Renal pelvis (tissue), 12 donors: ENCODE results near the gene MTG2. TPM values are rescaled to one million over a fixed set of nuclear protein-coding genes. Genes with fewer than 3 reads are reported as not detected.

Experiments used
- DNase-seq: peaks from one replicate; pipeline ENCODE4 v3.0.0-alpha.2; 2013
- long read RNA-seq, 16 experiments: transcript quantifications; one replicate each; lab custom pipeline, GENCODE V29; 2026
- polyA plus RNA-seq, 3 donors: library from polyadenylated mRNA; unstranded; fragments of 120-200 nt; gene quantifications; one replicate each; pipeline ENCODE4 v1.2.1, GENCODE V29; 2013; ENCODE audit not compliant: insufficient read length in 3 of 3

The MTG2 gene
- 10 to 100 TPM; 32.2 to 45.6 (median 37.1) TPM for polyA plus RNA-seq
- long read RNA-seq, donor 1, transcript MTG2-210 (2 exons, 590 nt), result major isoform, 6 of 13 reads
- long read RNA-seq, donor 1, partial matches to known transcripts, result 6 of 13 reads
- long read RNA-seq, donor 1, other reads (novel, unspliced or antisense), result 0 of 13 reads
- long read RNA-seq, donor 2, transcript MTG2-201 (7 exons, 2,929 nt), result major isoform, 5 of 9 reads
- long read RNA-seq, donor 2, partial matches to known transcripts, result 0 of 9 reads
- long read RNA-seq, donor 2, other reads (novel, unspliced or antisense), result 0 of 9 reads
- long read RNA-seq, donor 3, transcript MTG2-210 (2 exons, 590 nt), result major isoform, 8 of 9 reads
- long read RNA-seq, donor 3, partial matches to known transcripts, result 0 of 9 reads
- long read RNA-seq, donor 3, other reads (novel, unspliced or antisense), result 0 of 9 reads
- long read RNA-seq, donor 4, transcript MTG2-210 (2 exons, 590 nt), result major isoform, 5 of 6 reads
- long read RNA-seq, donor 4, partial matches to known transcripts, result 0 of 6 reads
- long read RNA-seq, donor 4, other reads (novel, unspliced or antisense), result 0 of 6 reads
- long read RNA-seq, donor 5, partial matches to known transcripts, result 0 of 3 reads
- long read RNA-seq, donor 5, other reads (novel, unspliced or antisense), result 0 of 3 reads
- long read RNA-seq, donor 6, partial matches to known transcripts, result 0 of 5 reads
- long read RNA-seq, donor 6, other reads (novel, unspliced or antisense), result 0 of 5 reads
- long read RNA-seq, donor 7, transcript MTG2-210 (2 exons, 590 nt), result major isoform, 9 of 17 reads
- long read RNA-seq, donor 7, partial matches to known transcripts, result 5 of 17 reads
- long read RNA-seq, donor 7, other reads (novel, unspliced or antisense), result 0 of 17 reads
- long read RNA-seq, donor 8, transcript MTG2-210 (2 exons, 590 nt), result major isoform, 5 of 7 reads
- long read RNA-seq, donor 8, partial matches to known transcripts, result 0 of 7 reads
- long read RNA-seq, donor 8, other reads (novel, unspliced or antisense), result 0 of 7 reads
- long read RNA-seq, donor 9, transcript MTG2-210 (2 exons, 590 nt), result minor isoform, 8 of 26 reads
- long read RNA-seq, donor 9, transcript MTG2-201 (7 exons, 2,929 nt), result major isoform, 9 of 26 reads
- long read RNA-seq, donor 9, partial matches to known transcripts, result 9 of 26 reads
- long read RNA-seq, donor 9, other reads (novel, unspliced or antisense), result 0 of 26 reads
- long read RNA-seq, donor 10, transcript MTG2-210 (2 exons, 590 nt), result major isoform, 10 of 11 reads
- long read RNA-seq, donor 10, partial matches to known transcripts, result 0 of 11 reads
- long read RNA-seq, donor 10, other reads (novel, unspliced or antisense), result 0 of 11 reads
- long read RNA-seq, donor 11, partial matches to known transcripts, result 0 of 4 reads
- long read RNA-seq, donor 11, other reads (novel, unspliced or antisense), result 0 of 4 reads
- long read RNA-seq, donor 12, transcript MTG2-210 (2 exons, 590 nt), result major isoform, 9 of 15 reads
- long read RNA-seq, donor 12, transcript MTG2-201 (7 exons, 2,929 nt), result minor isoform, 5 of 15 reads
- long read RNA-seq, donor 12, partial matches to known transcripts, result 0 of 15 reads
- long read RNA-seq, donor 12, other reads (novel, unspliced or antisense), result 0 of 15 reads
- long read RNA-seq, donor 13, partial matches to known transcripts, result 0 of 3 reads
- long read RNA-seq, donor 13, other reads (novel, unspliced or antisense), result 0 of 3 reads
- long read RNA-seq, donor 14, transcript MTG2-210 (2 exons, 590 nt), result major isoform, 5 of 9 reads
- long read RNA-seq, donor 14, partial matches to known transcripts, result 0 of 9 reads
- long read RNA-seq, donor 14, other reads (novel, unspliced or antisense), result 0 of 9 reads
- long read RNA-seq, donor 15, transcript MTG2-210 (2 exons, 590 nt), result major isoform, 10 of 13 reads
- long read RNA-seq, donor 15, partial matches to known transcripts, result 0 of 13 reads
- long read RNA-seq, donor 15, other reads (novel, unspliced or antisense), result 0 of 13 reads
- long read RNA-seq, donor 16, transcript MTG2-210 (2 exons, 590 nt), result major isoform, 11 of 13 reads
- long read RNA-seq, donor 16, partial matches to known transcripts, result 0 of 13 reads
- long read RNA-seq, donor 16, other reads (novel, unspliced or antisense), result 0 of 13 reads

- peak; percentile 96 for DNase-seq
Observed at GRCh38 chr20:62182469-62183425, at the start of gene MTG2. MTG2 (plus strand) TSS chr20:62183028; CDS start chr20:62193421, 10,393 bp downstream.

GRCh38 chr20:62133051-62133845, 49.6 kb upstream of the MTG2 start:
- DNase-seq, result no peak

- no peak for DNase-seq
Observed at GRCh38 chr20:62133864-62134263, 49.0 kb upstream of the MTG2 start.

- DNase-seq, result no peak
Observed at GRCh38 chr20:62134735-62135231, 48.0 kb upstream of the MTG2 start.

- DNase-seq, result no peak
Observed at GRCh38 chr20:62135573-62136266, 47.1 kb upstream of the MTG2 start.

GRCh38 chr20:62136283-62137091, 46.3 kb upstream of the MTG2 start:
- DNase-seq, result no peak

- DNase-seq, result no peak
Observed at GRCh38 chr20:62137092-62137384, 45.8 kb upstream of the MTG2 start.

- no peak for DNase-seq
Observed at GRCh38 chr20:62137478-62138203, 45.2 kb upstream of the MTG2 start.

- DNase-seq, result no peak
Observed at GRCh38 chr20:62138204-62138543, 44.7 kb upstream of the MTG2 start.

GRCh38 chr20:62138912-62139311, 43.9 kb upstream of the MTG2 start:
- DNase-seq, result no peak

GRCh38 chr20:62139636-62140035, 43.2 kb upstream of the MTG2 start:
- no peak for DNase-seq

- DNase-seq, result no peak
Observed at GRCh38 chr20:62141043-62141396, 41.8 kb upstream of the MTG2 start.

- no peak for DNase-seq
Observed at GRCh38 chr20:62141397-62142251, 41.2 kb upstream of the MTG2 start.

GRCh38 chr20:62142252-62143080, 40.4 kb upstream of the MTG2 start:
- DNase-seq, result no peak
